ENCODE measurements around the gene FASN. TPM values are rescaled to one million over a fixed set of nuclear protein-coding genes. Genes with fewer than 3 reads are reported as not detected.
"Not testable (repeated sequence)": the region's sequence is repeated elsewhere in the genome, so short reads cannot be mapped to it uniquely, and the experiment has no call there.

FASN gene
- polyA plus RNA-seq (ENCODE audit: insufficient read length in 4 of 4) = 10 to 100 TPM; 29.5 to 65.2 (median 45.9) TPM

- DNase-seq (ENCODE audit: low read depth in 4 of 4, low spot score in 2 of 4) = peak; percentile 73 to 88 (median 83)
Measured at GRCh38 chr17:82098169-82098938, at the start of gene FASN. Gene FASN (minus strand): TSS chr17:82098236. CDS start chr17:82096445, 1,791 bp downstream.

GRCh38 chr17:82146663-82147654 lies 48.9 kb upstream of the FASN start:
- no peak for DNase-seq (ENCODE audit: low read depth in 4 of 4, low spot score in 2 of 4)

GRCh38 chr17:82145550-82146155 lies 47.6 kb upstream of the FASN start:
- no peak for DNase-seq (ENCODE audit: low read depth in 4 of 4, low spot score in 2 of 4)

- no peak for DNase-seq (ENCODE audit: low read depth in 4 of 4, low spot score in 2 of 4)
Measured at GRCh38 chr17:82143333-82143732, 45.3 kb upstream of the FASN start.

- not testable (repeated sequence) for DNase-seq (ENCODE audit: low read depth in 4 of 4, low spot score in 2 of 4)
Measured at GRCh38 chr17:82139961-82140360, 41.9 kb upstream of the FASN start.

GRCh38 chr17:82138511-82138992 lies 40.5 kb upstream of the FASN start:
- DNase-seq (ENCODE audit: low read depth in 4 of 4, low spot score in 2 of 4) = no peak

- no peak for DNase-seq (ENCODE audit: low read depth in 4 of 4, low spot score in 2 of 4)
Measured at GRCh38 chr17:82134101-82134500, 36.1 kb upstream of the FASN start.

GRCh38 chr17:82133166-82133953 lies 35.3 kb upstream of the FASN start:
- DNase-seq (ENCODE audit: low read depth in 4 of 4, low spot score in 2 of 4) = not testable (repeated sequence)

GRCh38 chr17:82129095-82129494 lies 31.1 kb upstream of the FASN start:
- DNase-seq (ENCODE audit: low read depth in 4 of 4, low spot score in 2 of 4) = no peak

- no peak for DNase-seq (ENCODE audit: low read depth in 4 of 4, low spot score in 2 of 4)
Measured at GRCh38 chr17:82128287-82128686, 30.3 kb upstream of the FASN start.

- no peak for DNase-seq (ENCODE audit: low read depth in 4 of 4, low spot score in 2 of 4)
Measured at GRCh38 chr17:82127704-82128103, 29.7 kb upstream of the FASN start.

GRCh38 chr17:82127315-82127595 lies 29.2 kb upstream of the FASN start:
- no peak for DNase-seq (ENCODE audit: low read depth in 4 of 4, low spot score in 2 of 4)

GRCh38 chr17:82126556-82127314 lies 28.7 kb upstream of the FASN start:
- DNase-seq (ENCODE audit: low read depth in 4 of 4, low spot score in 2 of 4) = no peak

GRCh38 chr17:82124101-82124500 lies 26.1 kb upstream of the FASN start:
- DNase-seq (ENCODE audit: low read depth in 4 of 4, low spot score in 2 of 4) = no peak

- DNase-seq (ENCODE audit: low read depth in 4 of 4, low spot score in 2 of 4) = no peak
Measured at GRCh38 chr17:82121660-82122629, 23.9 kb upstream of the FASN start.

GRCh38 chr17:82121246-82121645 lies 23.2 kb upstream of the FASN start:
- no peak for DNase-seq (ENCODE audit: low read depth in 4 of 4, low spot score in 2 of 4)

- no peak for DNase-seq (ENCODE audit: low read depth in 4 of 4, low spot score in 2 of 4)
Measured at GRCh38 chr17:82120148-82120547, 22.1 kb upstream of the FASN start.

- DNase-seq (ENCODE audit: low read depth in 4 of 4, low spot score in 2 of 4) = no peak
Measured at GRCh38 chr17:82118815-82119380, 20.9 kb upstream of the FASN start.

Data from left renal cortex interstitium (tissue), 4 donors.